HG02870 (cell line): Measurements from ENCODE around the gene LAMB4.

Source experiments
- ATAC-seq: cut with Tn5 transposase; IDR thresholded peaks from one replicate; pipeline ENCODE4 v1.9.1; 2021; ENCODE audit warnings: mild to moderate bottlenecking, moderate library complexity; ENCODE audit not compliant: unreplicated experiment

LAMB4 gene

DNA sequence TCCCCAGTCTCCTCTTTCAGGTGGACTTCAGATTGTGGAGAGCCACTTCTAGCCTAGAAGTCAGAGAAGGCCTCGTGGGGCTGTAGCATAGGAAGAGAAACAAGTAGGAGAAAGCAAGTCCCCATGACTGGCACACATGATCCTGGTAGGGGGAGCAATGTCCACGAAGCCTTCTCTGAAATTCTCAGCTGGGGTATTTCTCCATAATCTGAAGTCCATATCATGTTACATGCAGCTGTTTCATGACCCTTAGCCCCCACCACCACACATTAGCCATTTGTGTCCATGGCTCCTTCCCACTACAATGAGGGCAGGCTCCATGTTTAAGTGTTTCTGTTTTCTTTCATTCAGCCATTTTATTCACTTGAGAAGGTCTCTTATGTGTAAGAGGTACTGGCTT lies 43.2 kb downstream of the LAMB4 start:
- ATAC-seq = no peak

DNA sequence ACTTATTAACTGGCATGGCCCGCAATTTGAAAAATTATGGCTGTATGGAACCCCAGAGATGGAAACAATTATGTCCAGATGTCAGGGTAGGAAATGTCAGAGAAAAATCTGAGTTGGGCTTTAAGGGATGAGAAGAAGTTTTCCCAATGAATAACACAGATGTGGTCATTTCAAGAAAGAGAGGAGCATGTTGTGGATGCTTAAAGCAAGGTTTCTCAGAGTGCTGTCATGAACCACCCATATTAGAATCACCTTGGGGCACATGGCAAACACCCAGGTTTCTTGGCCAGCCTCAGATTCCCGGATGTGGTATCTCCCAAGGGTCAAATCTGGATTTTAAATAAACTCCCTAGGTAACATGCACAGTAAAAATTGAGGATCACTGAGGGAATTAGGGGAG lies 43.6 kb downstream of the LAMB4 start:
- ATAC-seq = no peak

DNA sequence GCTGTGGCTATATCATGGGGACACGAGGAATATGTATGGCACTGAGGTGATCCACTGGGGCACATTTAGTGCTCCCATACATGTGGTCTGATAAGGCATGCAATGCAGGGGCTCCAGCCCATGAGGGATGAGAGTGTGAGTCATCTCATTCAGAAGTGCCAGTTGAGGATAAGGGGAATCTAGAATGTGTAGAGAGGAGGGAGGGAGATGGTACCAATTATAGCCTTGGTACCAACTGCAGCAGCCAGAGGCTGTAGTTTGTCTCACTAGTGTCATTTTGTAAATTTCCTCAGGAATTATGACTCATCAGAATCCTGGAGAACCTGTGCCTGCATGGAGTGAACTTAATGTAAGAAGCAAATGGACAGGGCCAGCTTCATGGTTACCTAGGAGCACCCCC lies 46.2 kb downstream of the LAMB4 start:
- ATAC-seq = no peak

DNA sequence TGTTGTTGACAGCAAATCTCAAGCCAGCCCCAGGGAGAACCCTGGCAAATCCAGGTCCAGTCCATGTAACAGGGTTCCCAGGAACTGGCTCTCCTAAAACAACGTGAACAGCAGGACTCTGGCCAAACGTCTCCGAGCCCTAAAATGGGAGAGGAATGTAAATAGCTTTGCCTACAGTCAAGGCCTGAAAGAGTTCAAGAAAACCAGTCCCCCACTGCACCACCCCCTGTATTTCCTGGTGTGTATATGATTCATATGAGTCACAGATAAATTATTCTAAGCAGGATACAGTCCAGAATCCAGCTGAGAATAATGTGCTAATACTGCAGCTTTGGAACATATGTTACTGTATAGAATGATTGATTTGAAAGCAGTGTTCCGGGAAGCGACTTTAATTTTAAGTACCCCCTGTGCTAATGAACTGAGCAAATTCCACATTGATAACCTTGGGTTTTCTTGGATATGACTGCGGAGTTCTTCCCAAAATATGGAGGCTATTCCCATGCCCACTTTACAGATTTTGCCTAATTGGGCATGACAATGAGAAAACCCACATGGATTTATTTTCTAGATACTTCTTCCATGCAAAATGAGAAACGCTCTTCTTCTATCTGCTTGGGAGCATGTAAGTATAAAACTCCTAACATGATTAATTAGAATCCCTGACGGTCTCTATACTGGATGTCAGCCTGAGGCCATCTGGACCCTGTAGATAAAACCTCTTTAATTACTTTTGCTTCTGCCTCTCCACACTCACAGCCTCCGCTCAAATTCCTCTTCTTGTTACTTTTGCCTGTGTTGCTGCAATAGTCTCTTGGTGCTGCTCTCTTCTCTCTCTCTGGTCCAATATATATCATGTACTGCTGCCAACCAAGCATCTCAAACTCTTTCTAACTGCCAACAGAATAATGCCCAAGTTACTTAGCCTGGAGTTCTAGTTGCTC lies 50.2 kb downstream of the LAMB4 start:
- no peak for ATAC-seq

DNA sequence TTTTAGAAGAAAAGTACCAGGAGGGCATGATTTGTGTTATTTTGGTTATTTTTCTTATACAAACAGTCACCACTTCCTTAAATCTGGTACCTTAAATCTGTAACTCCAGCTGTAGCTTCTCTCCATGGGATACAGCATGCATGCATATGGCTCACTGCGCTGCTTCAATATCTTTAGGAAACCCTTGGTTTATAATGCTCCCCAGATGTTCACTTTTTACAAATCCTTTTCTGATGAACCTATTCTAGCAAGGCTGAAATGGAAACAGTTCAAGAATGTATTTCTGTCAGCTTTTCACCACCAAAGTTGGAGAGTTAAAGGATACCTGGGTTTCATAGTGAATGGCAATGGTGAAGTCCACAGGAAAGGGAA lies 50.9 kb downstream of the LAMB4 start:
- ATAC-seq = no peak

DNA sequence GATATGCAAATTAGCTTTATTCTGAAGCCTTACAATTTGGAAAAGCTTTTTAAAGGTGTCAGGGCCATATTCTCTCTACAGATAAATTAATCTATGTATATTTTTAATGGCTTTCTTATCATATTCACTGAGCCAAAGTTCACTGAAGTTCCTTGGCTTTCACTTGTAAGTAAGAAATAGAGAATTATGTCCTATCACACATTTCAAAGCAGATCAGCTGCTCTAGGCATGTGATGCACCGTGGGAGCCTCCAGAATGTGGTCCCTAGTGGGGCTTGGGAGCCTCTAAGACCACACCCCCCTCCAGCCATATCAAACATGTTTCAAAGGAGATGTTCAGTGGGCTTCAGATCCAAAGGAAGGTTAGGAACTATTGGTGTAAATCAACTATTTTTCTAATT lies 51.5 kb downstream of the LAMB4 start:
- ATAC-seq = no peak

DNA sequence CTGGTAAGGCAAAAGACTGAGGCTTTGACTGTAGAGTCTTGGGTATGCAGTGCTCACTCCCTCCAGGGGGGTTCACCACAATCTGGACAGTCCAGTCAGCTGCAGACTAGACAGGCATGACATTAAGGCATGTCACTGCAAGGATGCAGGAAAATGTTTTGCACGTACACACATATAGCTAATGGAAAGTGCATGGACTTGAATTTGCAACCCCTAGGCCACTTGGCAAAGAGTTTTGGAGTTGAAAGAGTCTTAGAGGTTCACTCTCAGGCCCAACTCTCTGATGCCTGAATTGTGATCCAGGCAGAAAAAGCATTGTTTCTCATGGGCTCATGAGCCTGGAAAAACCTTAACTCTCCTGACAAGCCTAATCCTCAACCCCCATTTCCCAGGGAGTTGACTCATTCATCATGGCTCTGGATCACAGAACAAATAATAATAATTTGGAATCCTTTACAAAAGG lies 51.9 kb downstream of the LAMB4 start:
- ATAC-seq = no peak

DNA sequence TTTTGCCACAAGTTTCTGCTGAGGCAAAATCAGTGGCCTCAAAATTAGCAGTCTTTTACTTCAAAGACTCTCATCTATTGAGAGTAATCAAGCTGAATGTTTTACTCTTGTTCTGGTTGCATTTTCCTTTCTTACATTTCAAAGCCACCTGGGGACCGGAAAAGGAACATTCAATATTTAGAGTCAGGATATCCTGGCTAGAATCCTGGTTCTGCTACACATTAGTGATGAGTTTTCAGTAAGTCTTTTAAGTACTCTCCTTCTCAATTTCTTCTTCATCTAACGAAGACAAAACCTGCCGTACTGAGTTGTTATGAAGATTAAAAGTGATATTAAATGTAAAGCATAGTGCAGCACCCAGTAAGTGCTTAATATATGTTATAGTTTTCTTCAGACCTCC lies 52.5 kb downstream of the LAMB4 start:
- ATAC-seq = no peak

DNA sequence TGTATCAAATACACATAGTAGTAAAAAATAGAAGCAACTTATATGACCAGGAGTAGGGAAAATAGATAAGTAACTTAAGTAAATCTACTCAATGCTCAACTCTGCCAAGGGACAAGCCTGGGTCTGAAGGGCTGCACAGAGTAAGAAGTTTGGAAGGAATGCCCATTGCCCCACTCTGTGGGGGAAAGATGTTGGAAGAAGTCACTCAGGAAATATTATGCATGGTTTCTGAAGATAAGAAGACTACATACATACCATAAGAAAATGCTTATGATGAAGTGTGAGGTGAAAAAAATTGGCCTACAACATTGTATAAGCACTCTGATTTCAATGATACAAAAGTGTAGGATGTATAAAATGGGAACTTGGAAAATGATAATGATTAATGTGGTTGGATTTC lies 54.0 kb downstream of the LAMB4 start:
- no peak for ATAC-seq

DNA sequence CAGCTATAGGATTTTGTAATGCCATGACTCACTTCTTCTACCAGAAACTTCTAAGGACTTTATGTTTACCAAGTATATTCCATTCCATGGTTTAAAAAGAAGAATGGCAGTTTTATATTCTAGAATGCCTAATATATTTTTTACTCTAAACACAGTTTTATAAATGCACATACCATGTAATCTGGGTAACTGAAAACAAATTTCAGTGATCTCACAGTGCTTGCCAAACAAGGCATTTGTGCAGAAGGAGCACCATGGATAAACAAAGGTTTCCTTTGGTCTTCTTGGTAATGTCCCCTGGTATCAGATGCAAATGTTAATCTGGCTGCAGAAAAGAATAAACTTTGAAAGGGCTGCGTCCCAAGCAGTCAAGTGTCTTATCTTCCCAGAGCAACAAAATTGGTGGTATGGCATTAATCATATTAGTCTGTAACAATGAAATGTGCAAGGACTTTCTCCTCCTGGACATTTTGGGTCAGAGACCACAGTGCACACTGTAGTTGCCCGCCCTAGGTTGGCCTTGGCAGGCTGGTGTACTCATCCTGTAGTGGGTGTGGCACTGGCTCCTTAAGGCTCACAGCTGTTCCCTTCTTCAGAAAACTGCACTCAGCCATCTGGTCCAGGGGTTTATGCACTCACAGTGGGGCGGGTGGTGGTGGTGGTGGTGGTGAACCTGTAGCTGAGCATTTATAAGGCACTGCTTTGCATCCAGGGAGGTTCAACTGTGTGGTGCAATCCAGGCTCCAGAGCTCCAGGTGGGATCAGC lies 56.7 kb downstream of the LAMB4 start:
- no peak for ATAC-seq

DNA sequence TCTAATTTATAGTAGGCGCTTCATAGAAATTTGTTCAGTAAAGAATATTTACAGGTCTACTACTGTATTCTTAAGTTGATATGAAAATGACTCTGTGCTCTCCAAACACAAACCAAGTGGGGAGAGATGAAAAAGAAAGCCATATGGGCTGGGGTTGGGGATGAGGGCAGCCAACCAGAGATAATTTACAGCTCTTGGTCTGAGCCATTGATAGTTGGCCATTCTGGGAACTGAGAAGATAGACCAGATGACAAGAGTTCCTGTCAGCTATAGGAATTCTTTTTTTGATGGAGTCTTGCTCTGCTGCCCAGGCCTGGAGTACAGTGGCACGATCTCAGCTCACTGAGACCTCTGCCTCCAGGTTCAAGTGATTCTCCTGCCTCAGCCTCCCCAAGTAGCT lies 57.4 kb downstream of the LAMB4 start:
- ATAC-seq = no peak

DNA sequence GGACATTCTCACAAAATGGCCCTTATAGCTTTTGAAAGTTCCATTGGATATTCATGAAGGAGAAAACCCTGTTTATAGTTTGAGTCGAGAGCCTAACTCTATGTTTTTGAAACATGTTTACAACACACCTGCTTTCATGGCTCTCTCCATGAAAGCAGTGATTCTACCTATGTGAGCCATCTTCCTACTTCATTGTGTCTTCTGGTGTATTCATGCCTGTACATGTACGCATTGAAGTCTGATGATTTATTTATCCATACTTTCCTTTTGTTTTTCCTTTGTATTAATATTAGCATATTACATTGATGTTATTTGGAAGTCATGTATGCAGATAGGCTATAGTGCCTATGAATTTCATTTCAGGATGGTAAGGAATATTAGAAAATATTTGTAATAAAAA lies 58.0 kb downstream of the LAMB4 start:
- no peak for ATAC-seq

DNA sequence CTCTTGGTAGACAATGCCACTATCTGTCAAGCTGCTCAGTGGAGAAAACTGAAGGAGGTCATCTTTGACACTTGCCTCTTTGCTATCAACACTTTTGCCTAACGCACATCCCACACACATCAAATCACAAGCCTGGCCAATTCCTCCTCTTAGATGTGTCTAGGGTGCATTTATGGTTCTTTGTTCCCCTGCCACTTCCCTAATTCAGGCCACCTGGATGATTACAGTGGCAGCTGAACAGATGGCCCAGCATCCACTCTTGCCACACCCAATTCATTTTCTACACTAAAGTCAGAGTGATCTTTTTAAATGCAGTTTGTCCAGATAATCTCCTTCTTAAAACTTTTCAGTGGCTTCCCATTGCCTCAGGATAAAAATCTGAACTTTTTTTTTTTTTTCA lies 58.6 kb downstream of the LAMB4 start:
- no peak for ATAC-seq

DNA sequence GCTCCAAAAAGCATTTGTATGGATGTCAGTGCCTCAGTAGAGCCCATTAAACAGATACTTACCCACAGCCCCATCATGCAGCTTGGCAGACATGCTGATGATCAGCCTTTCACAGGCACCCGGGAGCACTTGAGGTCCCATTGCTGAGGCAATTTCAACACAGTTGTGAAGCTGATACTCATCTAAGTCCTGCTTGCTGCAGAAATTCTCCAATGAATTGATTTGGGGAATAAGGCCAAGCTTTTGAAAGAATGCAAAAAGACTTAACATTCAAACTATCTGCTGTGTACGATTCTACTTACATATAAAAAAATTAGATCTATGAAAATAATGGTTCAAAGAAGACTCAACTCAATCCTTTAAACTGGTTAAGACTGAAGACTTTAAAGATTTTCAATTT lies 60.5 kb downstream of the LAMB4 start:
- ATAC-seq = no peak

DNA sequence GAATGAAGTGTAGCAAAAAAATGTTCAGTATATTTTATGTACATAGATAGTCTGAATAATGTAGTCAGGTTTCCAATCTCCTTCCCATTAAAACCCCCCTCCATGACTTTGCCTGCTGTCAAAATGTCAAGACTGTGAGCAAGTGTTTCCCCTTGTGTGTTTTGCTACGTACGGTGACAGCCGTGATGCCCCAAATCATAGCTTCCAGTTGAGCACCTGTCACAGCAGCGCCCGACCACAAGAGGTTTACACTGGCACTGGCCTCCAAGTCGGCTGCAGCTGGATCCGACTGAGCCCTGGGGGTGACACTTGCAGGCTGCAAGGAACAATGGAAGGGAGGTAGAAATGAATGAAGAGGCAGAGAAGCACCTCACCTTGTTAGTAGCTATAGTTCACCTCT lies 62.3 kb downstream of the LAMB4 start:
- ATAC-seq = no peak

DNA sequence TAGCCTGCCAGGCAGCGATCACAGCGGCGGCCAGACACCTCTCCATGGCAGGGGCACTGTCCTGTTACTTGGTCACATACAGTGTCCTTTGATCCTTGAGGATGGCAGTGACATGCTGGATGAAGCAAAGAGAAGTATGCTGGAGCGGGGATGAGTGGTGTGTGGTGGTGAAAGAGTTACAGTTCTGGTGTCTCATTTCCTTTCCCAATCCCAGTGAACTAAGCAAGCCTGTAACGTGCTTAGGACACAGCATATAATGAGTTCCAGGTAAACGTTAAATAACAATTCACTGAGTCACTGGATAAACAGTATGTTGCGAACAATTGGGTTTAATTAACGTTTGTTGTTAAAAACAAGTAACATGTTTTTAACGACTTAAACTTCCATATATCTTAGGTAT lies 63.7 kb downstream of the LAMB4 start:
- no peak for ATAC-seq

DNA sequence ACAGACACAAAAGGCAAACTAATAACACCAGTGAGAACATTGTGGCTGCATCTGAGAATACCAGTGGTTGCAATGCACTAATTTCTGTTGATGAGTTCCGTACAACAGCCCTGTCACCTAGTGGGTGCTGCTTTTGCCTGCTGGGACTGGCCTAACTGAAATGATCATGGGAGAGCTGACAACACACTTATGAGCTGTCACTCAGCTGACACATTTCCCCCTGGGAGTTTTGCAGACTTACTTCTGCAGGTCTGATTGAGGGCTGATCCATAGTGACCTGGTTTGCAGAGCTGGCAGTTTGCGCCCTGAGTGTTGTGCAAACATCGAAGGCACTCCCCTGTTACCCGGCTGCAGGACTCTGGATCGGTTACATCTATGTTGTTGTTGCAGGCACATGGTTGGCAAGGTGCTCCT lies 66.6 kb downstream of the LAMB4 start:
- ATAC-seq = peak; percentile 80

DNA sequence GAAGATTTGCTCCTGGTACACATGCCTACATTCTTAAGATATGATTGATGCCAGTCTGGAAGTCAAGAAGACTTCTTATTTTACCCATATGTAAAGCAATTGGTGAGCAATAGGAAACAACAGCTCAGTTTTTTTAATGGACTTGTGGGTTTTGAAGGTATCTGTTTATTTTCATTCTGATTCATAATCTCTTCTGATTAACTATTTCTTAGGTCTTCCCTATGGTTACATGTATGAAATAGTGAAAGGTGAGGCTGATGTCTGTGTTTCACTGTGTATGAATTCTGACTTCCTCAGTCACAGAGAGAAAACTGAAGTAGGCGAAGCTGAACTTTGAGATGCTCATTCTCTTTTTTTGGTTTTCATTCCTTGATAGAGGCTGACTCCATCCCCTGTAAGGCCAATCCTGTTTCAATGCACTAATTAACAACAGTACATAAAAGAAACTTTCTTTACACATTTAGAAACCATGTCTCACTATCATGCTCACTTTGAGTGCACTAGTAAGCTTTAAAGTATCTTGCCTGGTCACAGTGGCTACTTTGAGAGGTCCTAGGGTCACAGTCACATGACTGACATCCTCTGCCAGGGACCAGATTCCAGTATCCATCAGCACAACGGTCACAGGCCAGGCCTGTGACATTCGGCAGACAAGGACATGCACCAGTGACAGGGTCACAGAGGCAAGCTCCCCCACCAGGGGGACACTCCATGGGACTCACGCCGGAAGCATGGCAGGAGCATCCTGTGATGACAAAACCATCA lies 67.7 kb downstream of the LAMB4 start:
- no peak for ATAC-seq

DNA sequence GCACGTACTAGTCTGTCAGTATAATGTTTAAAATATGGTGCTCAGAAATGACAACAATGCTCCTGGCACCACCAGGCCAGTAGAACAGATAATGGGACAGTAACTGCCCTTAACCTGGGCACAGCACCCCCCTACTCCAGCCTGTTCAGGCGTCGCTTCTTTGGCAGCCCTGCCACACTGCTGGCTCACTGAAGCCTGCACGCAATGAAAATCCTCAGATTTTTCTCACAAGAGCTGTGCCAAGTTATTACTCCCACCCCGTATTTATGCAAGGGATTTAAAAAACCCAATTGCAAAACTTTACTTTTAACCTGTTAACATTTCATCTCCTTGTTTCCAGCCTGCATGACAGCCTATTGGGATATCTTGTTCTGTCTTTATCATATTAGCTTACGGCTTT lies 70.6 kb downstream of the LAMB4 start:
- no peak for ATAC-seq

DNA sequence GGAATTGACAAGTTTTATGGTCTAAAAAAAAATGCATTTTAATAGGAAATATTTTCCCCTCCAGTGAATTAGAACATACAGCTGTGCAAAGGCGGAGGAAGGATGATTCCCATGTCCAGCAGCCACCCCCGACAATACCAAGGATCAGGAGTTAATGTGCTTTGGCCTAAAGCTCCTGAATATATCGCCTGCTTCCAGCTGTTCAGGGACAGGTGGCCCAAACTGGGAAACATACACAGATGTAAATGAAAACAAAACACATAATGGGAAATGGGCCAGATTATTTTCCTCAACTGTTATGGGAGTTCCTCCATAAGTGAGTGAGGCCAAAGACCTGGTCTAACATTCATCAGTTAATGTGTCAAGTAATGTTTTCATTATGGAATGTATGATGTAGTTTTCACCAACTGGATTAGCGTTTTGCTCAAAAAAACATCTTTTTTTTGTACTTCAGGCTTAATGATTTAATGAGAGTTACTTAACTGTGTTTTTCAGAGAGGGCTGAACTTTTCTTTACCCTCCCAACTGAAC lies 72.1 kb downstream of the LAMB4 start:
- ATAC-seq = no peak

DNA sequence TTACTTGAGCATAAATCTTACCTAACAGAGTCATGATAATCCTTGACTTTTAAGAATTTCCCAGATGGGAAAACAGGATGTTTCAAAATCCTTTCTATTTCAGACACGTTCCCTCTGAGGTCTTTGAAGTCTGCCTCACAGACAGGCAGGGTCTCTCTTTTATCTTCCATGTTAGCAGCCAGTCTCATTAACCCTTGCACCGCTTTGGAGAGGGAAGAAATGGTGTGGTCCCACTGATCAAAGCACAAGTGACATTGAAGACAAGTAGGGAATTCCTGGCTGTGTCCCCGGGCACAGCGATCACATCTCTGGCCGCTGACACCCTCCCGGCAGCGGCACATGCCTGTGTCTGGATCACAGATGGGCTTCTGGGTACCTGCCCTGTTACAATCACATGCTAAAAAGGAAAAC lies 74.5 kb downstream of the LAMB4 start:
- no peak for ATAC-seq
